CD4-positive, CD25-positive, alpha-beta regulatory T cell (primary cell): ENCODE data around the gene MCUR1. TPM values are rescaled to one million over a fixed set of nuclear protein-coding genes. Genes with fewer than 3 reads are reported as not detected.
A peak's percentile ranks its signal among the peaks of the same experiment; 100 is the strongest.

ENCODE experiments used
- ATAC-seq, 2 donors: fragments of 150-1000 bp; cut with Tn5 transposase; one replicate each; pipeline ENCODE4 v1.10.0; 2021; ENCODE audit warnings: low read depth in 2 of 2, moderate number of reproducible peaks in 2 of 2, moderate library complexity in 1 of 2
- DNase-seq, 3 donors: peaks; one replicate each; pipeline versions ENCODE4 v3.0.0 to v3.0.0-alpha.2; 2012 to 2022; ENCODE audit warnings: mixed read lengths in 1 of 3
- H3K27ac ChIP-seq: one replicate; pipeline ENCODE4 v1.7.0; 2013; ENCODE audit warnings: mild to moderate bottlenecking, low read length; ENCODE audit not compliant: insufficient read depth, poor library complexity, severe bottlenecking
- H3K27me3 ChIP-seq: one replicate; pipeline ENCODE4 v1.7.0; 2013; ENCODE audit warnings: low read length; ENCODE audit not compliant: control insufficient read depth, insufficient read depth
- H3K36me3 ChIP-seq: one replicate; pipeline ENCODE4 v1.7.0; 2013; ENCODE audit warnings: mild to moderate bottlenecking, low read length, moderate library complexity; ENCODE audit not compliant: control insufficient read depth, insufficient read depth
- H3K4me1 ChIP-seq: 2 replicates; pipeline ENCODE4 v1.7.0; 2013; ENCODE audit warnings: mild to moderate bottlenecking, low read length; ENCODE audit not compliant: insufficient read depth, control insufficient read depth, poor library complexity, severe bottlenecking
- H3K4me3 ChIP-seq: one replicate; pipeline ENCODE4 v1.7.0; 2013; ENCODE audit warnings: low read depth, mild to moderate bottlenecking, low read length, moderate library complexity
- H3K9me3 ChIP-seq, 2 experiments: 1 replicate in 1 of 2; 2 replicates in 1 of 2; pipeline ENCODE4 v1.7.0; 2013; ENCODE audit warnings: low read length in 2 of 2, mild to moderate bottlenecking in 1 of 2, moderate library complexity in 1 of 2; ENCODE audit not compliant: control insufficient read depth in 2 of 2
- H3K27ac Mint-ChIP-seq, 3 donors: one replicate each; pipeline ENCODE4 v1.8.0; 2020 to 2022; ENCODE audit warnings: mild to moderate bottlenecking in 3 of 3, mixed read lengths in 3 of 3, moderate library complexity in 2 of 3
- H3K27me3 Mint-ChIP-seq: one replicate; pipeline ENCODE4 v1.8.0; 2022; ENCODE audit warnings: mild to moderate bottlenecking, mixed read lengths
- H3K36me3 Mint-ChIP-seq: one replicate; pipeline ENCODE4 v1.8.0; 2020; ENCODE audit warnings: mixed read lengths
- H3K4me1 Mint-ChIP-seq, 4 donors: one replicate each; pipeline ENCODE4 v1.8.0; 2020 to 2022; ENCODE audit warnings: mixed read lengths in 4 of 4, mild to moderate bottlenecking in 1 of 4
- H3K4me3 Mint-ChIP-seq, 4 donors: one replicate each; pipeline ENCODE4 v1.8.0; 2020 to 2022; ENCODE audit warnings: mild to moderate bottlenecking in 4 of 4, mixed read lengths in 4 of 4, moderate library complexity in 3 of 4
- H3K9me3 Mint-ChIP-seq, 7 donors: one replicate each; pipeline ENCODE4 v1.8.0; 2020 to 2022; ENCODE audit warnings: mixed read lengths in 7 of 7, mild to moderate bottlenecking in 3 of 7, moderate library complexity in 2 of 7
- polyA plus RNA-seq, 4 donors: library from polyadenylated mRNA; unstranded; fragments of 300-500 nt; fragmentation: Illumina TruSeq; gene quantifications; one replicate each; pipeline ENCODE4 v1.2.3, GENCODE V29; 2021
- total RNA-seq: library from RNA; stranded (reverse); gene quantifications from one replicate; pipeline ENCODE4 v1.2.3, GENCODE V29; 2022

MCUR1 gene
- total and polyA plus RNA-seq, 5 donors from 2014 or later = 4.7 to 9.8 (median 8.4) TPM

DNA sequence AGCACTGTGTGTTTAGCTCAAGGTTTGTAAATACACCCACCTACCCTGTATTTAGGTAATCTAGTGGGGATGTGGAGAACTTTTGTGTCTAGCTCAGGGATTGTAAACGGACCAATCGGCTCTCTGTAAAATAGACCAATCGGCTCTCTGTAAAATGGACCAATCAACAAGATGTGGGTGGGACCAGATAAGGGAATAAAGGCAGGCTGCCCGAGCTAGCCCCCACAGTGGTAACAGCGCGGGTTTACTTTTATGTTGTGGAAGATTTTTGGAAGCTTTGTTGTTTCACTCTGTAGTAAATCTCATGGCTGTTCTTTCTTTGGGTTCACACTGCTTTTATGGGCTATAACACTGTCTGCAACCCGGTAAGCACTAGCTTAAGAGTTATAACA is 70.6 kb downstream of the MCUR1 start:
- no peak for DNase-seq
- Histone ChIP-seq H3K27ac (no peak overlapping the region), H3K36me3 (no peaks in the 10 kb centered on the region), H3K27me3 (no peaks in the 10 kb centered on the region), H3K4me1 (peaks cover 9% of the 10 kb centered on the region), H3K9me3 (peaks cover 4 to 8% of the 10 kb centered on the region in 2 experiments), H3K4me3 (no peak overlapping the region)
- no peaks in the 10 kb centered on the region for H3K27me3 Mint-ChIP-seq
- peak overlapping the region in 1 of 4 donors; percentile 4 for H3K4me3 Mint-ChIP-seq
- H3K36me3 Mint-ChIP-seq = no peaks in the 10 kb centered on the region
- no peak for ATAC-seq
- H3K4me1 Mint-ChIP-seq = peaks cover 6 to 23% (median 15%) of the 10 kb centered on the region in 4 donors
- no peak overlapping the region for H3K27ac Mint-ChIP-seq
- peaks cover 0 to 11% (median 4%) of the 10 kb centered on the region in 7 donors for H3K9me3 Mint-ChIP-seq

DNA sequence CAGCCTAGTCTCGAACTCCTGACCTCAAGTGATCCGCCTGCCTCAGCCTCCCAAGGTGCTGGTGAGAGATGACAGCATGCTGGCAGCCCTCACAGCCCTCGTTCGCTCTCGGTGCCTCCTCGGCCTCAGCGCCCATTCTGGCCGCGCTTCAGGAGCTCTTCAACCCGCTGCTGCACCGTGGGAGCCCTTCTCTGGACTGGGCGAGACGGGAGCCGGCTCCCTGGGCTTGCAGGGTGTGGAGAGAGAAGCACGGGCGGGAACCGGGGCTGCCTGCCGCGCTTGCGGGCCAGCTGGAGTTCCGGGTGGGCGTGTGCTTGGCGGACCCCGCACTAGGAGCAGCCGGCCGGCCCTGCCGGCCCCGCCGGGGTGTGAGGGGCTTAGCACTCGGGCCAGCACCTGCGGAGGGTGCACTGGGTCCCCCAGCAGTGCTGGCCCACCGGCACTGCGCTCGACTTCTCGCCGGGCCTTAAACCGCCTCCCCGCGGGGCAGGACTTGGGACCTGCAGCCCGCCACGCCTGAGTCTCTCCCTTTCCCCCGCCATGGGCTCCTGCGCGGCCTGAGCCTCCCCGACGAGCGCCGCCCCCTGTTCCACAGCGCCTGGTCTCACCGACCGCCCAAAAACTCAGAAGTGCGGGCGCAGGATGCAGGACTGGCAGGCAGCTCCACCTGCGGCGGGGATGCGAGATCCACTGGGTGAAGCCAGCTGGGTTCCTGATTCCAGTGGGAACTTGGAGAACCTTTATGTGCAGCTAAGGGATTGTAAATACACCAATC is 71.2 kb downstream of the MCUR1 start:
- Mint-ChIP-seq H3K27ac (no peak overlapping the region), H3K27me3 (no peaks in the 10 kb centered on the region), H3K4me1 (peaks cover 3 to 20% (median 13%) of the 10 kb centered on the region in 4 donors), H3K9me3 (peaks cover 0 to 11% (median 3%) of the 10 kb centered on the region in 7 donors), H3K4me3 (no peak overlapping the region), H3K36me3 (no peaks in the 10 kb centered on the region)
- DNase-seq (no peak), ATAC-seq (no peak)
- Histone ChIP-seq H3K4me1 (peaks cover 4% of the 10 kb centered on the region), H3K9me3 (peaks cover 4 to 8% of the 10 kb centered on the region in 2 experiments), H3K36me3 (no peaks in the 10 kb centered on the region), H3K4me3 (no peak overlapping the region), H3K27ac (no peak overlapping the region), H3K27me3 (no peaks in the 10 kb centered on the region)

DNA sequence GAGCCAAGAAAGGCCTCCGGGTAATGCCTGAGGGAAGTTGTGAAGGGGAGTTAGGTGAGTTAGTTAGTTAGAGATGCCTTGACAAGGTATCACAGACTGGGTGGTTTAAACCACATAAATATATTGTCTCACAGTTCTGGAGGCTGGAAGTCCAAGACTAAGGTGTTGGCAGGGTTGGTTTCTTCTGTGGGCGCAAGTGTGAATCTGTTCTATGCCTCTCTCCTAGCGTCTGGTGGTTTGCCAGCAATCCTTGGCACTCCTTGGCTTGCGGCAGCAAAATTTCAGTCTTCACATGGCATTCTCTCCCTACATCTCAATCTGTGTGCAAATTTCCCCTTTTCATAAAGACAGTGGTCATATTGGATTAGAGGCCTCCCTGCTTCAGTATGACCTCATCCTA is 73.0 kb downstream of the MCUR1 start:
- Mint-ChIP-seq H3K4me1 (peaks cover 0 to 9% (median 2%) of the 10 kb centered on the region in 4 donors), H3K27ac (peak overlapping the region in 1 of 3 donors; percentile 29), H3K4me3 (peak overlapping the region in 1 of 4 donors; percentile 28), H3K9me3 (peaks cover 0 to 5% (median 0%) of the 10 kb centered on the region in 7 donors), H3K27me3 (no peaks in the 10 kb centered on the region), H3K36me3 (no peaks in the 10 kb centered on the region)
- no peak overlapping the region for H3K4me3 ChIP-seq
- no peak for DNase-seq
- H3K4me1 ChIP-seq = no peaks in the 10 kb centered on the region
- H3K27ac ChIP-seq = no peak overlapping the region
- H3K9me3 ChIP-seq = no peaks in the 10 kb centered on the region
- H3K36me3 ChIP-seq = no peaks in the 10 kb centered on the region
- no peak for ATAC-seq
- no peaks in the 10 kb centered on the region for H3K27me3 ChIP-seq

Other genes with a start within 250 kb of the MCUR1 start
- 8.2 TPM for gene SIRT5, start 240.0 kb downstream of the MCUR1 start, total RNA-seq
- gene SIRT5, start 240.0 kb downstream of the MCUR1 start, polyA plus RNA-seq = 10 to 100 TPM in 3 of 4 donors, 1 to 10 TPM in 1; 9.7 to 12.5 (median 11.2) TPM
- 50.2 TPM for gene NOL7, start 199.2 kb downstream of the MCUR1 start, total RNA-seq
- gene NOL7, start 199.2 kb downstream of the MCUR1 start, polyA plus RNA-seq = 100 to 1,000 TPM; 127 to 145 (median 130) TPM
- 85.5 TPM for gene RANBP9, start 102.7 kb downstream of the MCUR1 start, total RNA-seq
- gene RANBP9, start 102.7 kb downstream of the MCUR1 start, polyA plus RNA-seq = 10 to 100 TPM in 2 of 4 donors, 1 to 10 TPM in 2; 5.6 to 11.1 (median 8.8) TPM
- gene RNF182, start 110.4 kb upstream of the MCUR1 start, total RNA-seq = not detected
- gene RNF182, start 110.4 kb upstream of the MCUR1 start, polyA plus RNA-seq = not detected